ENCODE results near the gene AGPAT2.

AGPAT2 gene

DNA sequence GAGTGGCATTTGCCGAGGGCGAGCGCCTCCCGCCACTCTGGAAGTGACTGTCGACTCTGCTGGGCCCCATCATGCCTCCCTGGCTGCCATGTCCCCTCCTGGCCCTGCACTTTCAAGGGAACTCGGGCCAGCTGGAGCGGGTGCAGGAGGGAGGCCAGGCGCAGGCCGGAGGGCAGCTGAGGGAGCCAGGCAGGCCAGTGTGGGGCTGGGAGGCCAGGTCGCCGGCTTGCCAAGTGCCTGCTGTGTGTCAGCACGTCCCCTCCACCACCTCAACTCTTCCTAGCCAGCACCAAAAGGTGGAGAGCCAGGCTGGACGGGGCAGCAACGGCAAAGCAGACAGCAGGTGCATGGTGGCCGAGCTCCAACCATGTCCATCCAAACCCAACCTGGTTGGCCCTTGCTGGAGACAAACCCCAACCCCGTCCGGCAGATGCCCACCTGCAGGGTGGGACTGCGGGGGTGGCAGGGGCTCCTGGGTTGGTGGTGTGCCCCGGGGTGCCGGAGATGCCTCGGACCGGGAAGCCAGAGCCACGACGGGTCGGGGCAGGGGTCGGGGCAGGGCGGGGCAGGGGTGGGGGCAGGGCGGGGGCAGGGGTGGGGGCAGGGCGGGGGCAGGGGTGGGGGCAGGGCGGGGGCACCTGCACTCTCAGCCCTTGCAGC lies 61.1 kb downstream of the AGPAT2 start:
- H3K4me3 ChIP-seq (ENCODE audit: low read length), result no peak overlapping the region
- no peak for DNase-seq (ENCODE audit: low read depth)
- no peak for TF ChIP-seq CTCF (conservative IDR thresholded peaks at IDR 0.05; ENCODE audit: low read depth, low read length)

GRCh38 chr9:136625101-136626065 lies 61.9 kb downstream of the AGPAT2 start:
- H3K4me3 ChIP-seq (ENCODE audit: low read length), result no peak overlapping the region
- DNase-seq (ENCODE audit: low read depth), result no peak
- TF ChIP-seq CTCF (conservative IDR thresholded peaks at IDR 0.05; ENCODE audit: low read depth, low read length), result peak; percentile 44

GRCh38 chr9:136624184-136624951 lies 62.9 kb downstream of the AGPAT2 start:
- TF ChIP-seq CTCF (conservative IDR thresholded peaks at IDR 0.05; ENCODE audit: low read depth, low read length), result no peak
- no peak for DNase-seq (ENCODE audit: low read depth)
- H3K4me3 ChIP-seq (ENCODE audit: low read length), result no peak overlapping the region

DNA sequence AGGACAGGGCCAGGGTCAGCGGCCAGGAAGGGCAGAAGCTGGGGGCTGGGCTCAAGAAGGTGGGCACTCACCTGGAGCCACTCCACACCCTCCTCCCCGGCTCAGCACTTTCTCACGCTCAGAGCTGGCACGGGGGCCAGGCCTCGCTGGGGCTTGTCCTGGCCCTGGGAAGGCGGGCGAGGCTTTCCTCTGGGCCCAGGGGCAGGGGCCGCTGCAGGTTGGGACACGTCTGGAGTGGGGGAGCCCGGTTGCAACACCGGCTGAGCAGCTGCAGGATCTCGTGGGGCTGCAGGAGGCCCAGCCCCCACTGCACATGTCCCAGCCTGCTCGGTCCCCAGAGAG lies 63.4 kb downstream of the AGPAT2 start:
- no peak for TF ChIP-seq CTCF (conservative IDR thresholded peaks at IDR 0.05; ENCODE audit: low read depth, low read length)
- DNase-seq (ENCODE audit: low read depth), result no peak
- H3K4me3 ChIP-seq (ENCODE audit: low read length), result no peak overlapping the region

All from retinal pigment epithelial cell (primary cell).